Measurements from ENCODE around the gene HIGD2A.
A peak's percentile ranks its signal among the peaks of the same experiment; 100 is the strongest.

The HIGD2A gene

DNA sequence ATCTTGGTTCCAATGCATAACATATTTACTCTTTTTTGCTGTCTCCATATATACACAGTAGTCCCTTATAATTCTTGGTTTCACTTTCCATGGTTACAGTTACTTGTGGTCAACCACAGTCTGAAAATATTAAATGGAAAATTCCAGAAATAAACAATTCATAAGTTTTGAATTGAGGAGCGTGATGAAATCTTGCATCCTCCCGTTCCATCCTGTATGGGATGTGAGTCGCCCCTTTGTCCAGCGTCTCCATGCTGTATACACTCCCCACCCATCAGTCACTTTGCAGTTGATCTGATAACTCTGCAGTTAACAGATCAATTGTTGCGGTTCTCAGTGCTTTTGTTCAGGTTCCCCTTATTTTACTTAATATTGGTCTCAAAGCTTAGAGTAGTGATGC lies 48.1 kb downstream of the HIGD2A start:
- TF ChIP-seq, protein P1, sequence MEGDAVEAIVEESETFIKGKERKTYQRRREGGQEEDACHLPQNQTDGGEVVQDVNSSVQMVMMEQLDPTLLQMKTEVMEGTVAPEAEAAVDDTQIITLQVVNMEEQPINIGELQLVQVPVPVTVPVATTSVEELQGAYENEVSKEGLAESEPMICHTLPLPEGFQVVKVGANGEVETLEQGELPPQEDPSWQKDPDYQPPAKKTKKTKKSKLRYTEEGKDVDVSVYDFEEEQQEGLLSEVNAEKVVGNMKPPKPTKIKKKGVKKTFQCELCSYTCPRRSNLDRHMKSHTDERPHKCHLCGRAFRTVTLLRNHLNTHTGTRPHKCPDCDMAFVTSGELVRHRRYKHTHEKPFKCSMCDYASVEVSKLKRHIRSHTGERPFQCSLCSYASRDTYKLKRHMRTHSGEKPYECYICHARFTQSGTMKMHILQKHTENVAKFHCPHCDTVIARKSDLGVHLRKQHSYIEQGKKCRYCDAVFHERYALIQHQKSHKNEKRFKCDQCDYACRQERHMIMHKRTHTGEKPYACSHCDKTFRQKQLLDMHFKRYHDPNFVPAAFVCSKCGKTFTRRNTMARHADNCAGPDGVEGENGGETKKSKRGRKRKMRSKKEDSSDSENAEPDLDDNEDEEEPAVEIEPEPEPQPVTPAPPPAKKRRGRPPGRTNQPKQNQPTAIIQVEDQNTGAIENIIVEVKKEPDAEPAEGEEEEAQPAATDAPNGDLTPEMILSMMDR (IDR thresholded peaks at IDR 0.05; ENCODE audit: low read depth, low read length), result no peak
- peak; percentile 22 for DNase-seq (ENCODE audit: low read depth, low spot score)
- in situ Hi-C loops (cut with HindIII; ENCODE audit: low sequenced_read_pairs), result no loop called here
- no peak overlapping the region for H3K4me3 ChIP-seq (ENCODE audit: low read depth, low read length)

DNA sequence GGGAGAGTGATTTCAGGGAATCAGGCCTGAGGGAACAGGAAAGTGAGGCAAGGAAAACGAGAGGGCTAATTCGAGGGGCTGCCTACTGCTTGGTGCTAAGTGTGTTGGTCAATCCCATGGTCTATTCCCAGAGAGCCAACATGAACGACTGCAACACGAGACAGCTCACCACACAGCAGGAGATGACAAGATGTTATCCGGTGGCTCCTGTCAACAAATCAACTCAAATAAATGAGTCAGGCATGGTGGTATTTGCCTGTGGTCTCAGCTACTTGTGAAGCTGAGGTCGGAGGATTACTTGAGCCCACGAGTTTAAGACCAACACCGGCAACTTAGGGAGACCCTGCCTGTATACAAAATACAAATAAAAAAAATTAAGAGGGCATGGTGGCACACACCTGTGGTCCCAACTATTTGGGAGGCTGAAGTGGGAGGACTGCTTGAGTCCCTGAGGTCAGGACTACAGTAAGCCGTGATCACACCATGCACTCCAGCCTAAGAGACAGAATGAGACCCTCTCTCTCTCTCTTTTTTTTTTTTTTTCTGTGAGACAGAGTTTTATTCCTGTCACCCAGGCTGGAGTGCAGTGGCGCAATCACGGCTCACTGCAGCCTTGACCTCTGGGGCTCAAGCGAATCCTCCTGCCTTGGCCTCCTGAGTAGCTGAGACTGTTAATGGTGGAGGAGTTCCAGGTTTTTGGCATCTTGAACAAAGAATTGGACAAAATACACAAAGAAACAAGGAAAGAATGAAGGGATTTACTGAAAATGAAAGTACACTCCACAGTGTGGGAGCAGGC lies 50.6 kb downstream of the HIGD2A start:
- in situ Hi-C loops (cut with HindIII; ENCODE audit: low sequenced_read_pairs), result no loop called here
- TF ChIP-seq, protein P1 (IDR thresholded peaks at IDR 0.05; ENCODE audit: low read depth, low read length), result no peak
- no peak overlapping the region for H3K4me3 ChIP-seq (ENCODE audit: low read depth, low read length)
- DNase-seq (ENCODE audit: low read depth, low spot score), result peak; percentile 81
